GM21825 (cell line): ENCODE data around the gene OBSCN.
"Not testable (repeated sequence)": the region's sequence is repeated elsewhere in the genome, so short reads cannot be mapped to it uniquely, and the experiment has no call there.

Experiments
- ATAC-seq: cut with Tn5 transposase; IDR thresholded peaks from one replicate; pipeline ENCODE4 v1.9.1; 2021; ENCODE audit warnings: mild to moderate bottlenecking, moderate library complexity; ENCODE audit not compliant: unreplicated experiment

The OBSCN gene

DNA sequence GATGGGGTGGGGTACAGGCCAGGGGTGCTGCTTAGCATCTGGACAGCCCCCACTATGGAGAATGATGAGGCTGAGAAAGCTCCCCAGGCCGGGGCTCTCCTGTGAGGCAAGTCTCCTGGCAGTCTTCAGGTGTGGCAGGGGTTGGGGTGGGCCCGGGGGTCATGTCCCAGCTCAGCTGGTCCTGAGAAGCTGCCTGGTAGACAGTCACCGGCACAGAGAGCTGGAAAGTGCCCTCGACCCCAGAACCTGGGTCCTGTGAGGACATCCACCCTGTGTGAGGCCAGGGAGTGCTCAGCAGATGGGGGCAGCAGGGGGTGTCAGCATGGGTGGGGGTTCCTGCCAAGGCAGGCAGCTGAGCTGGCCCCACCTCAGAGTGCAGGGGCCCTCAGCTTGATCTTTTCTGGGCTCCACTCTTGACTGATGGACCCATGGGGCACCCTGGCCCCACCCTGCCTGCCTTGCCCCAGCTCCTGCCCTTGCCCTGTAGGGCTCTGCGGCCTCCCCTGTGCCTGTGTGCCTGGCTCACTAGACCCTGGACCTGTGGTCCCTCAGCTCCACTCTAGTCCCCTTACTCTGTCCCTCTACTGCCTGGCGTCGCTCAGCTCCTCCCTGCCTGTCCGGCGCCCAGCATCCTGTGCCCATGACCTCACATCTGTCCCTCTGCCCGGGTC, 36.5 kb upstream of the OBSCN start:
- ATAC-seq, result no peak

- no peak for ATAC-seq
These were observed 35.0 kb upstream of the OBSCN start for GRCh38 chr1:228172591-228173527.

DNA sequence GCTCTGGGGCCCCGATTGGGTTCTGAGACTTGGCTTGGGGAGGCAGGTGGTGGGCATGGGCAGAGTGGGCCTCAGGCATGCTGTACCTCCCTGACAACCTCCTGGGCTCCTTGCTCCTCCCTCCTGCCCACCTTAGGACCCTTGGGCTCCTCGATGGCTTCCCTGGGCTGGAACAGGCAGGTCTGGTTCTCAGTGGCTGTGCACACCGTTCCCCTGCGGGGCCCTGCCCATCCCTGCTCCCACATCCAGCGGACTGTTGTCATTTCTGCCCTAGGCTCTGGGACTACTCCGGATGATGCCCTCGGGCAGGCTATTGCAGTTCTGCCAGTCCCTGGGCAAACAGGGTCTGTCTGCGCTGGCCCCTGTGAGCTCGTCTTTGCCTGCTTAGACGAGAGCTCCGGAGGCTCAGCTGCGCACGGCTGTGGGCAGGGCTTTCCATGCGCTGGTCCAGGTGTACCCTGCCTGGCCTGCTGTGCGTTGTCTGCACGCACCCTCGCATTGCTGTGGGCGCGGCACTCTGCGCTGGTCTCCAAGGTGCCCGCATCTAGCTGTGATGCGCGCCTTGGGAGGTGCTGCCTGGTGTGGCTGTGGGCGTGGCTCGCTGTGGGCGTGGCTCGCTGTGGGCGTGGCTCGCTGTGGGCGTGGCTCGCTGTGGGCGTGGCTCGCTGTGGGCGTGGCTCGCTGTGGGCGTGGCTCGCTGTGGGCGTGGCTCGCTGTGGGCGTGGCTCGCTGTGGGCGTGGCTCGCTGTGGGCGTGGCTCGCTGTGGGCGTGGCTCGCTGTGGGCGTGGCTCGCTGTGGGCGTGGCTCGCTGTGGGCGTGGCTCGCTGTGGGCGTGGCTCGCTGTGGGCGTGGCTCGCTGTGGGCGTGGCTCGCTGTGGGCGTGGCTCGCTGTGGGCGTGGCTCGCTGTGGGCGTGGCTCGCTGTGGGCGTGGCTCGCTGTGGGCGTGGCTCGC, 34.0 kb upstream of the OBSCN start:
- not testable (repeated sequence) for ATAC-seq

DNA sequence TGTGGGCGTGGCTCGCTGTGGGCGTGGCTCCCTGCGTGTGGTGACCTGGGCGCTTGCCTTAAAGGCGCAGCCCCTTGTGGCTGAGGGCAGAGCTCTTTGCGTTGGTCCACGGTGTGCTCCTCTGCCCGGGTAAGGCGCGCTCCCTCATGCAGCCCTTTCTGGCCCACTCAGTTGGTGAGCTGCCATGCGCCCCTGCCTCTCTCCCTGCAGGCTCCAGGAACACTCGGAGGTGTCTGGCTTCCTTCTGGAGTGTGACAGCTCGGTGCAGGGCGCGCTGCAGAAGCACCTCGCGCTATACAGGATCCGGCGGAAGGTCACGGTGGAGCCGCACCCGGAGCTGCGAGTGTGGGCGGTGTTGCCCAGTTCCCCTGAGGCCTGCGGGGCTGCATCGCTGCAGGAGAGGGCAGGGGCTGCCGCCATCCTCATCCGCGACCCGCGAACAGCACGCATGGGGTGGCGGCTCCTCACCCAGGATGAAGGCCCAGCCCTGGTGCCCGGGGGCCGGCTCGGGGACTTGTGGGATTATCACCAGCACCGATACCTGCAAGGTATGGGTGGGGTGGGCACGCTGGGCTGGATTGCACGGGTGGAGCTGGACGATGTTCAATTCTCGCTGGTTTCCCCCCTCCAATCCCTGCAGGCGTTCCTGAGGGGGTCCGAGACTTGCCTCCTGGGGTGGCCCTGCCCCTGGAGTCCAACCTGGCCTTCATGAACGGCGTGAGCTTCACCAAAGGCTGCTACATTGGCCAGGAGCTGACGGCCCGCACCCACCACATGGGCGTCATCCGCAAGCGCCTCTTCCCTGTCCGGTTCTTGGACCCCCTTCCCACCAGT, 33.1 kb upstream of the OBSCN start:
- ATAC-seq, result no peak

GRCh38 chr1:228175316-228176023, 32.4 kb upstream of the OBSCN start:
- ATAC-seq, result no peak

- ATAC-seq, result no peak
These were observed 31.8 kb upstream of the OBSCN start for GRCh38 chr1:228176024-228176395.

DNA sequence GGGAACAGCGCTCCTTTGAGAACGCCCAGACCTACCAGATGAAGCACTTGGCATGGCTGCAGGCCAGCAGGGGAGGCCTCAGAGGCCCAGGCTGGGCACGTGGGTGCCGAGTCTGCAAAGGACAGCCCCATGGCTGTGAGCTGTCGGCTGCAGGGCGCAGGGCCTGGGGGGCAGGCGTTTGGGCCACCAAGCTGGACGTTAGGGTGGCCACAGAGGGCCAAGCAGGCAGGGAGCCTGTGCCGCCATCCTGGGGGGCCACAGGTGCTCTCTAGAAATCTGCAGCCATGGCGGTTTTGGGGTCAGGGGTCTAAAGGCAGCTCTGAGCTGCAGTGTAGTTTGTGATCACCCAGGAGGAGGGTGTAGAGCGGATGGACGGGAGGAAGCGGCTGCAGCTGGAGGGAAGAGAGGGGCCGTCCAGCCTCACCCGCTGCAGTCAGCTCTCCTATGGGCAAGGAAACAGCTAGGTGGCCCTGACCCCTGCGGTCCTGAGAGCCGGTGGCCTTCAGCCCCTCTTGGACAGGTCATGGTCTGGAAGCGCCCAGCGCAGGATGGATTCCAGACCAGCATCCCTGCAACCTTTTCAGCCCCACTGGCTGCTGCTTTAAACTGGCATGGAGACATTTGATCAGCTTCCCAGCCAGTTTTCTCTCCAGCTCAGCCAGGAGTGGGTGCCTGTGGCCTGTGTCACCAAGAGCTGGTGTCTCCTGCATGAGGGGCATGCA, 31.2 kb upstream of the OBSCN start:
- no peak for ATAC-seq

DNA sequence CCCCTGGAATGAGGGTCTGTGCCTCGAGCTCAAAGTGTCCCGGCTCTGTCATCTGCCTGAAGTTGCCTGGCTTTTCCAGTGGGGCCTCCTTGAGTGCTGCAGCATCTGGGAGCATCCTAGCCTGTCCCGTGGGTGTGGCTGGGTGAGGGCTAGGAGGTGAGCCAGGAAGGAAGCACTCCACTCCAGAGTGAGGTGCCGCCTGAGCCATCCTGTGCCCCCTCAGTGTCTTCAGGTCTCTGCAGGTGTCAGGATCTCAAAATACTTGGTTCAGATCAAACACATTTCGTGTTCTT, 30.7 kb upstream of the OBSCN start:
- no peak for ATAC-seq

DNA sequence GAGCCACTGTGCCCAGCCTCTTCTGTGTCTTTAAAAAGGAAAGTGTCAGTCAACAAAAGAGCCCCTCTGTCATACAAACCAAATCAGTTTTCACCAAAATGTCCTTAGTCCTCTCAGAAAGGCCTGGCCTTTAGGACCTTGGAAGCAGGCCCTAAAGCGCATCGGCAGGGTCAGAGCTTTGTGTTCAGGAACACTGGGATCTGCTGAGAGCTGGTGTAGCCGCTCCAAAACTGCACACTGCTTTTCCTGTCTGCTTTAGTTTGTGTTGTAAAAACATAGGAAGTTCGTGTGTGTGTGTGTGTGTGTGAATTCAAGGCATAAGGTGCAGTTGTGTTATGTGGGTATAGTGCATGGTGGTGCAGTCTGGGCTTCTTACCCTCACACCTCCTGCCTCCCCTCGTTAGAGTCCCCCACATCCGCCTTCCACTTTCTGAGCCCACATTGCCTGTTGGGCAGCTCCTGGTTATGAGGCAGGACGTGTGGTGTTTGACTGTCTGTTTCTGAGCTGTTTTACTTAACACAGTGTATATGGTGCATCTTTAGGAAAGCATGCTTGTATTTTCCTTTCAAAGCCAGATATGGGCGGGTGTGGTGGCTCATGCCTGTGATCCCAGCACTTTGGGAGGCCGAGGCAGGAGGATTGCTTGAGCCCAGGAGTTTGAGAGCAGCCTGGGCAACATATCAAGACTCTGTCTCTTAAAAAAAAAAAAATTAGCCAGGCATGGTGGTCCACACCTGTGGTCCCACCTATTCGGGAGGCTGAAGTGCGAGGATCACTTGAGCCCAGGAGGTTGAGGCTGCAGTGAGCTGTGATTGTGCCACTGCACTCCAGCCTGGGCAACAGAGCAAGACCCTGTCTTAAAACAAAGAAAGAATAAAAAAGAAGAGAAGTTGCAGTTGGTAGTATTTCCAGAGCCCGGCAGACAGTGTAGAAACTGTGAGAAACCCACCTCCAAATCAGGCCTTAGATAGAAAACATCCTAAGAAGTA, 29.8 kb upstream of the OBSCN start:
- ATAC-seq, result no peak

DNA sequence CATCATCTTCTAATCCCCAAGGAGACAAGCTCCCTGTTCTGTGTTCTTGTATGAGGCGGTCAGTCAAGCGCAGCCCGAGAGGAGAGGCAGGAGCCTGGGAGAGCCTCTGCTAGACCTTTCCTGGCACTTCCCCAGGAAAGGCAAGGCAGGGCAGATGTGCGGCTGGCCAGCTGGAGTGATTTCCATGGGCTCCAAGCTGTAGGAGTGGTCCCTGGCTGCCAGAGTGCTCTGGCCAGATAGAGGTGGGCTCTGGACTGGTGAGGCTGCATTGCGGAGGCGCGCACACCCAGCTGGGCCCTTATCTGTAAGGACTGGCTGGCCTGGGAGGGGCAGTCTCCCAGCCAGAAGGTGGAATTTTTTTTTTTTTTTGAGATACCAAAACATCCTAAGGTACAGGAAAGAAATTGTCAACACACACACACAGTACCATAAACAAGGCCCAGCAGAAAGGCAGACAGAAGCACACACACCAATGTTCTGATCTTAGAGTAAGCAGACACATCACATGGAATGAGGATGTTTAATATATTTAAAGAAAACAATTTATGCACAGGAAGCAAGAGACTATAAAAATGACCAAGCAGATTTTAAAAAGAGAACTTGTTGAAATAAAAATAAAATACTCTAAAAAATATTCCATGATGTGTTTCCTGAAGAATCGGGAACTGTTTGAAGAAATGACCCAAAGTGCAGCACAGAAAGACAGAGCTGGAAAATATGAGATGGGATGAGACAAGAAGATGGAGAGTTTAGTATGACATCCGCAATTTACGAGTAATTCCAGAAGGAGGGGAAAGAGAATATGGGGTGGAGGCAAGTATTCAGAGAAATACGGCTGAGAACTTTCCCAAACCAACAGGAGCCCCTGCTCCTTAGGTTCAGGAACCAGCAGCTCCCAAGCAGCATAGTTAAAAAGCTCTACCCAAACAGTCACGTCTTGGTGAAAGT, 28.8 kb upstream of the OBSCN start:
- ATAC-seq, result no peak

DNA sequence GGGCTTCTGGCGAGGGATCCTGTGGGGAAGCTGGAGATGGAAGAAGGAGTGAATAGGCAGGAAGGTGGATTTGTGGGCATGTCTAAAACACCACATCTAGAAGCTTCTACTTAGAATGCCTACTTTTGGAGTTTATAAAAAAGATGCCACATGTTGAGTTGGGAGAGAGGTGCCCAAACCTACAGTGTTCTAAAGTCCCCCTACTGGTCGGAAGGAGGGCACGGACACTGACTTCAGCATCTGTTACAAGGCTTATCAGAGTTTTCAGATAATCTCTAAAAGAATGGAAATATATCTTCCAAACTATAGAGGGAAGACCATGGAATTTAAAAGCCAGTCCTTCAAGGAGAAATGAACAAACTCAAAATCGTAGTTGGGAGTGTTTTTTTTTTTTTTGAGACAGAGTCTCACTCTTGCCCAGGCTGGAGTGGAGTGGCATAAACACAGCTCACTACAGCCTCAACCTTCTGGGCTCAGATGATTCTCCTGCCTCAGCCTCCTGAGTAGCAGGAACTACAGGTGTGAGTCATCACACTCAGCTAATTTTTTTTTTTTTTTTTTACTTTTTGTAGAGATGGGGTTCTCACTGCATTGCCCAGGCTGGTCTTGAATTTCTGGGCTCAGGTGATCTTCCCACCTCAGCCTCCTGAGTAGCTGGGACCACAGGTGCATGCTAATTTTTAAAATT, 27.4 kb upstream of the OBSCN start:
- no peak for ATAC-seq

- ATAC-seq, result no peak
These were observed 26.7 kb upstream of the OBSCN start for GRCh38 chr1:228180959-228181644.

- no peak for ATAC-seq
These were observed 26.2 kb upstream of the OBSCN start for GRCh38 chr1:228181645-228182034.

GRCh38 chr1:228182296-228183030, 25.4 kb upstream of the OBSCN start:
- no peak for ATAC-seq

GRCh38 chr1:228184152-228184551, 23.7 kb upstream of the OBSCN start:
- ATAC-seq, result no peak
